ENCODE results near the gene BRPF1. TPM values are rescaled to one million over a fixed set of nuclear protein-coding genes. Genes with fewer than 3 reads are reported as not detected.

BRPF1 gene
- total and polyA plus RNA-seq, 2 experiments from 2014 or later: 8.0 to 24.7 TPM

GRCh38 chr3:9792405-9793160 lies 61.0 kb downstream of the BRPF1 start, which contains the start of the genes ARPC4 and TADA3 (continued):
- TF ChIP-seq CREB1 (CRISPR knock-in tag; IDR thresholded peaks at IDR 0.05; ENCODE audit: low read depth): peak; percentile 23; the same call in 1 of the 2 replicates
- TF ChIP-seq JUNB (IDR thresholded peaks at IDR 0.05; ENCODE audit: unreplicated experiment): no peak
- no peak for TF ChIP-seq CTCF (conservative IDR thresholded peaks at IDR 0.05; ENCODE audit: low read depth in 2 of 2)

GRCh38 chr3:9793161-9793781 lies 61.7 kb downstream of the BRPF1 start:
- peak overlapping the region; percentile 99 for H3K27ac ChIP-seq (ENCODE audit: low read depth)
- H3K79me2 ChIP-seq (replicated peaks; ENCODE audit: insufficient read depth): peaks cover 40% of the 10 kb centered on the region
- no peaks in the 10 kb centered on the region for H3K27me3 ChIP-seq (ENCODE audit: insufficient read depth)
- peak overlapping the region; percentile 92 for H3K4me3 ChIP-seq
- peaks cover 57% of the 10 kb centered on the region for H3K36me3 Mint-ChIP-seq (ENCODE audit: low read depth)
- H3K9me2 ChIP-seq (ENCODE audit: insufficient read depth): 0 out of 2 replicates have a peak, but pooled peaks cover 3% of the 10 kb centered on the region
- H3K27ac Mint-ChIP-seq: peak overlapping the region; percentile 100
- peaks cover 14% of the 10 kb centered on the region for H3K36me3 ChIP-seq (ENCODE audit: insufficient read depth)
- peaks cover 14% of the 10 kb centered on the region for H3K4me1 Mint-ChIP-seq
- H2AFZ ChIP-seq: no peak overlapping the region
- H3K9me3 Mint-ChIP-seq: no peaks in the 10 kb centered on the region
- H3K4me2 ChIP-seq: peak overlapping the region; percentile 99
- H3F3A ChIP-seq (replicated peaks; ENCODE audit: low read depth): peaks cover 15% of the 10 kb centered on the region; the same call in 1 of the 2 replicates
- DNase-seq (ENCODE audit: low spot score): peak; percentile 62
- peak overlapping the region; percentile 97 for H3K4me3 Mint-ChIP-seq
- peak; percentile 40 for ATAC-seq
- no peaks in the 10 kb centered on the region; the same call in 1 of the 2 replicates for H4K20me1 ChIP-seq (replicated peaks; ENCODE audit: insufficient read depth)
- peaks cover 12% of the 10 kb centered on the region for H3K27me3 Mint-ChIP-seq (ENCODE audit: insufficient read depth, low read depth, poor library complexity)
- peaks cover 6% of the 10 kb centered on the region for H3K4me1 ChIP-seq (ENCODE audit: insufficient read depth)
- TF ChIP-seq STAT1 (IDR thresholded peaks at IDR 0.05; ENCODE audit: unreplicated experiment) (no peak), ETS1 (IDR thresholded peaks at IDR 0.05) (no peak), CTCF (conservative IDR thresholded peaks at IDR 0.05; ENCODE audit: low read depth in 2 of 2) (no peak), ZNF331 (CRISPR knock-in tag; IDR thresholded peaks at IDR 0.05; ENCODE audit: low read depth) (no peak), ZNF462 (CRISPR knock-in tag; IDR thresholded peaks at IDR 0.05) (no peak), POLR2AphosphoS5 (IDR thresholded peaks at IDR 0.05; ENCODE audit: low read depth) (no peak), EZH2 (IDR thresholded peaks at IDR 0.05; ENCODE audit: low read depth, unreplicated experiment) (no peak)
